HepG2 (cell line): ENCODE measurements around the gene CITED2. TPM values are rescaled to one million over a fixed set of nuclear protein-coding genes. Genes with fewer than 3 reads are reported as not detected.

Experiments
- ELF4 ChIP-seq: sonication (generic); formaldehyde crosslinking; IDR thresholded peaks from 2 replicates; pipeline ENCODE4 v1.5.0; 2020; ENCODE audit warnings: missing genetic modification reagents, mild to moderate bottlenecking, moderate library complexity, borderline replicate concordance
- MBNL3 ChIP-seq: fragments of 250-450 bp; sonication (Bioruptor Pico); conservative IDR thresholded peaks from 2 replicates; pipeline ENCODE4 v1.8.0; 2022; ENCODE audit warnings: mild to moderate bottlenecking, inconsistent platforms
- PTBP1 ChIP-seq: fragments of 200-400 bp; formaldehyde crosslinking; IDR thresholded peaks from 2 replicates; pipeline ENCODE4 v1.6.1; 2018; ENCODE audit warnings: low read length, low read depth; ENCODE audit not compliant: poor library complexity, severe bottlenecking
- ZFP1 ChIP-seq: IDR thresholded peaks from 2 replicates; pipeline ENCODE4 v1.6.1; 2016
- ZNF230 ChIP-seq: sonication (generic); formaldehyde crosslinking; IDR thresholded peaks from 2 replicates; pipeline ENCODE4 v1.4.0; 2020; ENCODE audit warnings: mild to moderate bottlenecking, missing genetic modification reagents
- ZNF607 ChIP-seq: sonication (generic); formaldehyde crosslinking; IDR thresholded peaks from 2 replicates; pipeline ENCODE4 v1.5.1; 2020; ENCODE audit warnings: missing genetic modification reagents, mild to moderate bottlenecking, borderline replicate concordance
- ZSCAN29 ChIP-seq: sonication (generic); formaldehyde crosslinking; conservative IDR thresholded peaks from 2 replicates; pipeline ENCODE4 v1.4.0; 2020; ENCODE audit warnings: mild to moderate bottlenecking, missing genetic modification reagents
- polyA plus RNA-seq, 8 experiments: library from polyadenylated mRNA; depleted of rRNA in 3 of 8; stranded (reverse) in 7 of 8; unstranded in 1 of 8; fragments of >200 nt; fragmentation: Illumina TruSeq in 4 of 8; extraction: Trizol in 4 of 8; gene quantifications; 2 replicates each; pipeline versions ENCODE4 v1.2.1 to v1.2.3, GENCODE V29; 2011 to 2016; ENCODE audit warnings: low read depth in 4 of 8, missing spikeins in 1 of 8, mixed read lengths in 1 of 8; ENCODE audit not compliant: insufficient read depth in 1 of 8
- total RNA-seq, 5 experiments: library from RNA; depleted of rRNA; stranded (reverse); fragments of >200 nt; fragmentation: Illumina TruSeq; extraction: Trizol; gene quantifications; 2 replicates each; pipeline ENCODE4 v1.2.3, GENCODE V29; 2016; ENCODE audit warnings: low read depth in 1 of 5
- TF ChIP-seq, protein P1 (sequence below): sonication (generic); formaldehyde crosslinking; IDR thresholded peaks from 2 replicates; pipeline ENCODE4 v1.8.1; 2023; ENCODE audit warnings: mild to moderate bottlenecking, missing genetic modification reagents
- TF ChIP-seq, protein P2 (sequence below): sonication (generic); formaldehyde crosslinking; IDR thresholded peaks from 2 replicates; pipeline ENCODE4 v1.4.0; 2020; ENCODE audit warnings: missing genetic modification reagents
- TF ChIP-seq, protein P3 (sequence below): fragments of 450-650 bp; IDR thresholded peaks from 2 replicates; pipeline ENCODE4 v1.6.1; 2017; ENCODE audit warnings: mild to moderate bottlenecking
- TF ChIP-seq, protein P4 (sequence below): sonication (generic); formaldehyde crosslinking; IDR thresholded peaks from 2 replicates; pipeline ENCODE4 v1.4.0; 2020; ENCODE audit warnings: missing genetic modification reagents; ENCODE audit errors: not compliant biosample characterization
- TF ChIP-seq, protein P5 (sequence below): sonication (generic); formaldehyde crosslinking; IDR thresholded peaks from 2 replicates; pipeline ENCODE4 v1.5.0; 2020; ENCODE audit warnings: mild to moderate bottlenecking, missing genetic modification reagents
- TF ChIP-seq, protein P6 (sequence below), 2 experiments: IDR thresholded peaks; 2 replicates each; pipeline ENCODE4 v1.6.1; 2011 to 2012; ENCODE audit warnings: low read length in 2 of 2, borderline replicate concordance in 1 of 2, low read depth in 1 of 2, mild to moderate bottlenecking in 1 of 2, moderate library complexity in 1 of 2

The CITED2 gene
- total and polyA plus RNA-seq, 2 of the 13 experiments (the other 11 are each of a cell fraction or from before 2014, with no cell fraction given): 17.6 to 57.2 TPM

DNA sequence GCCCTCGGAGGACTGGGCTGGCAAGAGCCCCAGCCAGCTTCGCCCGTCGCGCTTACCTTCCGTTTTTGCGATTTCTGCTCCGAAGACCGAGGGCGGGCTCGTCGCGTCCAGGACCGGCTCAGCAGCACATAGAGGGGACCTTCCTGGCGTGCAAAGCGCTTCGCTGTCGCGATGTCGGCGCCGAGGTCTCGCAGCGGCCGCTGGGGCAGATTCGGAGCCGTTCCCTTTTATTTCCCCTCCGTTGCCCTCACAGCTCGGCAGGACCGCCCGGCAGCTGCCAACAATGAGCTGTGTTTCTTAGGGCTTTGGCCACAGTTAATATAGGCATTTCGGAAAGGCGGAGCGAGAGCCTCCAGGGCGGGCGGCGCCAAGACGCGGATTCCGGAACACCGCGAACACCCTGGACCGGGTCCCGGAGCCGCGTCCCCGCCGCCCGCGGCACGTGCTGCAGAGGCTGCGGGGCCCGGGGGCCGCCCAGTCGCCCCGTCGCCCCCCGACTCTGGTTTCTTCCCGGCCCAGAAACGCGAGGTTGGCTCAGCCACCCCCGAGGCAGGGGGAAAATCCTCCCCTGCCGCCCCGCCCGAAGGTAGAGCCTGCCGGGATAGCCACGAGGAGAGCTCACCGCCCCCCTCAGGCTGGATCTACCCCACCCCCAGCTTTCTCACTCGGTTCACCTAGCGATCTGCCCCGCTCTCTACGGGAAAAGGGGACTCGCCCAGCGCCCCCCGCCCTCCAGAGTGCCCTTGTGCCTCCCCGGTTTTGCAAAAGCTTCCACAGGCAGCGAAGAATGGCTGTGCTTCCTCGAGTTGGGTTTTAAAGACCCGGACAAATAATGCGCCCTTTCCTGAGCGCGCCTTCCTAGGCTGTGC is at the start of gene CITED2 (continued):
- TF ChIP-seq, protein P1, sequence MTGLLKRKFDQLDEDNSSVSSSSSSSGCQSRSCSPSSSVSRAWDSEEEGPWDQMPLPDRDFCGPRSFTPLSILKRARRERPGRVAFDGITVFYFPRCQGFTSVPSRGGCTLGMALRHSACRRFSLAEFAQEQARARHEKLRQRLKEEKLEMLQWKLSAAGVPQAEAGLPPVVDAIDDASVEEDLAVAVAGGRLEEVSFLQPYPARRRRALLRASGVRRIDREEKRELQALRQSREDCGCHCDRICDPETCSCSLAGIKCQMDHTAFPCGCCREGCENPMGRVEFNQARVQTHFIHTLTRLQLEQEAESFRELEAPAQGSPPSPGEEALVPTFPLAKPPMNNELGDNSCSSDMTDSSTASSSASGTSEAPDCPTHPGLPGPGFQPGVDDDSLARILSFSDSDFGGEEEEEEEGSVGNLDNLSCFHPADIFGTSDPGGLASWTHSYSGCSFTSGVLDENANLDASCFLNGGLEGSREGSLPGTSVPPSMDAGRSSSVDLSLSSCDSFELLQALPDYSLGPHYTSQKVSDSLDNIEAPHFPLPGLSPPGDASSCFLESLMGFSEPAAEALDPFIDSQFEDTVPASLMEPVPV (CRISPR knock-in tag): peak; percentile 96
- TF ChIP-seq ZSCAN29 (CRISPR knock-in tag) (peak; percentile 84; the same call in 1 of the 2 replicates), MBNL3 (CRISPR knock-in tag) (no peak), ZNF230 (CRISPR knock-in tag) (peak; percentile 94; the same call in 1 of the 2 replicates), ZFP1 (CRISPR knock-in tag) (peak; percentile 84; the same call in 1 of the 2 replicates), PTBP1 (peak; percentile 54), ELF4 (peak; percentile 86; the same call in 1 of the 2 replicates), ZNF607 (no peak; the same call in 1 of the 2 replicates)
- TF ChIP-seq, protein P2, sequence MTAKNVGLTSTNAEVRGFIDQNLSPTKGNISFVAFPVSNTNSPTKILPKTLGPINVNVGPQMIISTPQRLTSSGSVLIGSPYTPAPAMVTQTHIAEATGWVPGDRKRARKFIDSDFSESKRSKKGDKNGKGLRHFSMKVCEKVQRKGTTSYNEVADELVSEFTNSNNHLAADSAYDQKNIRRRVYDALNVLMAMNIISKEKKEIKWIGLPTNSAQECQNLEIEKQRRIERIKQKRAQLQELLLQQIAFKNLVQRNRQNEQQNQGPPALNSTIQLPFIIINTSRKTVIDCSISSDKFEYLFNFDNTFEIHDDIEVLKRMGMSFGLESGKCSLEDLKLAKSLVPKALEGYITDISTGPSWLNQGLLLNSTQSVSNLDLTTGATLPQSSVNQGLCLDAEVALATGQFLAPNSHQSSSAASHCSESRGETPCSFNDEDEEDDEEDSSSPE (CRISPR knock-in tag): peak; percentile 91
- TF ChIP-seq, protein P3, sequence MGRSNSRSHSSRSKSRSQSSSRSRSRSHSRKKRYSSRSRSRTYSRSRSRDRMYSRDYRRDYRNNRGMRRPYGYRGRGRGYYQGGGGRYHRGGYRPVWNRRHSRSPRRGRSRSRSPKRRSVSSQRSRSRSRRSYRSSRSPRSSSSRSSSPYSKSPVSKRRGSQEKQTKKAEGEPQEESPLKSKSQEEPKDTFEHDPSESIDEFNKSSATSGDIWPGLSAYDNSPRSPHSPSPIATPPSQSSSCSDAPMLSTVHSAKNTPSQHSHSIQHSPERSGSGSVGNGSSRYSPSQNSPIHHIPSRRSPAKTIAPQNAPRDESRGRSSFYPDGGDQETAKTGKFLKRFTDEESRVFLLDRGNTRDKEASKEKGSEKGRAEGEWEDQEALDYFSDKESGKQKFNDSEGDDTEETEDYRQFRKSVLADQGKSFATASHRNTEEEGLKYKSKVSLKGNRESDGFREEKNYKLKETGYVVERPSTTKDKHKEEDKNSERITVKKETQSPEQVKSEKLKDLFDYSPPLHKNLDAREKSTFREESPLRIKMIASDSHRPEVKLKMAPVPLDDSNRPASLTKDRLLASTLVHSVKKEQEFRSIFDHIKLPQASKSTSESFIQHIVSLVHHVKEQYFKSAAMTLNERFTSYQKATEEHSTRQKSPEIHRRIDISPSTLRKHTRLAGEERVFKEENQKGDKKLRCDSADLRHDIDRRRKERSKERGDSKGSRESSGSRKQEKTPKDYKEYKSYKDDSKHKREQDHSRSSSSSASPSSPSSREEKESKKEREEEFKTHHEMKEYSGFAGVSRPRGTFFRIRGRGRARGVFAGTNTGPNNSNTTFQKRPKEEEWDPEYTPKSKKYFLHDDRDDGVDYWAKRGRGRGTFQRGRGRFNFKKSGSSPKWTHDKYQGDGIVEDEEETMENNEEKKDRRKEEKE: no peak
- TF ChIP-seq, protein P4, sequence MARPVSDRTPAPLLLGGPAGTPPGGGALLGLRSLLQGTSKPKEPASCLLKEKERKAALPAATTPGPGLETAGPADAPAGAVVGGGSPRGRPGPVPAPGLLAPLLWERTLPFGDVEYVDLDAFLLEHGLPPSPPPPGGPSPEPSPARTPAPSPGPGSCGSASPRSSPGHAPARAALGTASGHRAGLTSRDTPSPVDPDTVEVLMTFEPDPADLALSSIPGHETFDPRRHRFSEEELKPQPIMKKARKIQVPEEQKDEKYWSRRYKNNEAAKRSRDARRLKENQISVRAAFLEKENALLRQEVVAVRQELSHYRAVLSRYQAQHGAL (CRISPR knock-in tag): peak; percentile 62
- TF ChIP-seq, protein P5, sequence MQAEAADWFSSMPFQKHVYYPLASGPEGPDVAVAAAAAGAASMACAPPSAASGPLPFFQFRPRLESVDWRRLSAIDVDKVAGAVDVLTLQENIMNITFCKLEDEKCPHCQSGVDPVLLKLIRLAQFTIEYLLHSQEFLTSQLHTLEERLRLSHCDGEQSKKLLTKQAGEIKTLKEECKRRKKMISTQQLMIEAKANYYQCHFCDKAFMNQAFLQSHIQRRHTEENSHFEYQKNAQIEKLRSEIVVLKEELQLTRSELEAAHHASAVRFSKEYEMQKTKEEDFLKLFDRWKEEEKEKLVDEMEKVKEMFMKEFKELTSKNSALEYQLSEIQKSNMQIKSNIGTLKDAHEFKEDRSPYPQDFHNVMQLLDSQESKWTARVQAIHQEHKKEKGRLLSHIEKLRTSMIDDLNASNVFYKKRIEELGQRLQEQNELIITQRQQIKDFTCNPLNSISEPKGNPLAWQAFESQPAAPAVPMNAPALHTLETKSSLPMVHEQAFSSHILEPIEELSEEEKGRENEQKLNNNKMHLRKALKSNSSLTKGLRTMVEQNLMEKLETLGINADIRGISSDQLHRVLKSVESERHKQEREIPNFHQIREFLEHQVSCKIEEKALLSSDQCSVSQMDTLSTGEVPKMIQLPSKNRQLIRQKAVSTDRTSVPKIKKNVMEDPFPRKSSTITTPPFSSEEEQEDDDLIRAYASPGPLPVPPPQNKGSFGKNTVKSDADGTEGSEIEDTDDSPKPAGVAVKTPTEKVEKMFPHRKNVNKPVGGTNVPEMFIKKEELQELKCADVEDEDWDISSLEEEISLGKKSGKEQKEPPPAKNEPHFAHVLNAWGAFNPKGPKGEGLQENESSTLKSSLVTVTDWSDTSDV: peak; percentile 19; the same call in 1 of the 2 replicates
- TF ChIP-seq, protein P6, sequence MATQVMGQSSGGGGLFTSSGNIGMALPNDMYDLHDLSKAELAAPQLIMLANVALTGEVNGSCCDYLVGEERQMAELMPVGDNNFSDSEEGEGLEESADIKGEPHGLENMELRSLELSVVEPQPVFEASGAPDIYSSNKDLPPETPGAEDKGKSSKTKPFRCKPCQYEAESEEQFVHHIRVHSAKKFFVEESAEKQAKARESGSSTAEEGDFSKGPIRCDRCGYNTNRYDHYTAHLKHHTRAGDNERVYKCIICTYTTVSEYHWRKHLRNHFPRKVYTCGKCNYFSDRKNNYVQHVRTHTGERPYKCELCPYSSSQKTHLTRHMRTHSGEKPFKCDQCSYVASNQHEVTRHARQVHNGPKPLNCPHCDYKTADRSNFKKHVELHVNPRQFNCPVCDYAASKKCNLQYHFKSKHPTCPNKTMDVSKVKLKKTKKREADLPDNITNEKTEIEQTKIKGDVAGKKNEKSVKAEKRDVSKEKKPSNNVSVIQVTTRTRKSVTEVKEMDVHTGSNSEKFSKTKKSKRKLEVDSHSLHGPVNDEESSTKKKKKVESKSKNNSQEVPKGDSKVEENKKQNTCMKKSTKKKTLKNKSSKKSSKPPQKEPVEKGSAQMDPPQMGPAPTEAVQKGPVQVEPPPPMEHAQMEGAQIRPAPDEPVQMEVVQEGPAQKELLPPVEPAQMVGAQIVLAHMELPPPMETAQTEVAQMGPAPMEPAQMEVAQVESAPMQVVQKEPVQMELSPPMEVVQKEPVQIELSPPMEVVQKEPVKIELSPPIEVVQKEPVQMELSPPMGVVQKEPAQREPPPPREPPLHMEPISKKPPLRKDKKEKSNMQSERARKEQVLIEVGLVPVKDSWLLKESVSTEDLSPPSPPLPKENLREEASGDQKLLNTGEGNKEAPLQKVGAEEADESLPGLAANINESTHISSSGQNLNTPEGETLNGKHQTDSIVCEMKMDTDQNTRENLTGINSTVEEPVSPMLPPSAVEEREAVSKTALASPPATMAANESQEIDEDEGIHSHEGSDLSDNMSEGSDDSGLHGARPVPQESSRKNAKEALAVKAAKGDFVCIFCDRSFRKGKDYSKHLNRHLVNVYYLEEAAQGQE (IDR thresholded peaks at IDR 0.05; ENCODE audit: borderline replicate concordance in 1 of 2, low read depth in 1 of 2, low read length in 2 of 2): peak in 1 of 2 experiments; percentile 89; a peak in 2 of 4 replicates
